Fibroblast of the aortic adventitia (primary cell): ENCODE results near the gene FALEC. TPM values are rescaled to one million over a fixed set of nuclear protein-coding genes. Genes with fewer than 3 reads are reported as not detected.

ENCODE experiments used
- DNase-seq: peaks from one replicate; pipeline ENCODE4 v3.0.0-alpha.2; 2010; ENCODE audit warnings: low read depth
- H3K4me3 ChIP-seq: 2 replicates; pipeline ENCODE4 v1.5.1; 2011; ENCODE audit warnings: low read depth, mild to moderate bottlenecking, control low read depth, low read length, moderate library complexity
- CTCF ChIP-seq: IDR thresholded peaks from 2 replicates; pipeline ENCODE4 v1.5.1; 2011; ENCODE audit warnings: mild to moderate bottlenecking, low read length, control low read depth, inconsistent platforms; ENCODE audit not compliant: insufficient read depth
- total RNA-seq: library from RNA; depleted of rRNA; stranded (reverse); fragments of >200 nt; gene quantifications from 2 replicates; pipeline ENCODE4 v1.2.3, GENCODE V29; 2012; ENCODE audit warnings: low replicate concordance

FALEC gene
- total RNA-seq, 1 donor, result not detected

GRCh38 chr1:150549496-150550221 is 34.1 kb downstream of the FALEC start:
- DNase-seq, result peak; percentile 45
- no peak for TF ChIP-seq CTCF
- H3K4me3 ChIP-seq, result peak overlapping the region; percentile 69

GRCh38 chr1:150550222-150551050 is 34.9 kb downstream of the FALEC start:
- DNase-seq, result peak; percentile 41
- peak overlapping the region; percentile 69 for H3K4me3 ChIP-seq
- TF ChIP-seq CTCF, result no peak

GRCh38 chr1:150551051-150551783 is 35.7 kb downstream of the FALEC start:
- no peak for DNase-seq
- H3K4me3 ChIP-seq, result no peak overlapping the region
- no peak for TF ChIP-seq CTCF

GRCh38 chr1:150551784-150552127 is 36.2 kb downstream of the FALEC start:
- no peak for TF ChIP-seq CTCF
- no peak for DNase-seq
- H3K4me3 ChIP-seq, result no peak overlapping the region

- peak; percentile 94 for DNase-seq
- TF ChIP-seq CTCF, result peak; percentile 5
- H3K4me3 ChIP-seq, result no peak overlapping the region
These were observed 36.8 kb downstream of the FALEC start for GRCh38 chr1:150552128-150552910.

GRCh38 chr1:150552911-150553289 is 37.3 kb downstream of the FALEC start:
- no peak for TF ChIP-seq CTCF
- H3K4me3 ChIP-seq, result no peak overlapping the region
- DNase-seq, result no peak
